Nucleus accumbens (tissue), 56 donors: ENCODE measurements around the gene DLL1.
A peak's percentile ranks its signal among the peaks of the same experiment; 100 is the strongest.

ENCODE experiments used
- DNase-seq, 56 donors: peaks; one replicate each; lab custom pipeline; 2025; lab: John Stamatoyannopoulos, UW

DLL1 gene

DNA sequence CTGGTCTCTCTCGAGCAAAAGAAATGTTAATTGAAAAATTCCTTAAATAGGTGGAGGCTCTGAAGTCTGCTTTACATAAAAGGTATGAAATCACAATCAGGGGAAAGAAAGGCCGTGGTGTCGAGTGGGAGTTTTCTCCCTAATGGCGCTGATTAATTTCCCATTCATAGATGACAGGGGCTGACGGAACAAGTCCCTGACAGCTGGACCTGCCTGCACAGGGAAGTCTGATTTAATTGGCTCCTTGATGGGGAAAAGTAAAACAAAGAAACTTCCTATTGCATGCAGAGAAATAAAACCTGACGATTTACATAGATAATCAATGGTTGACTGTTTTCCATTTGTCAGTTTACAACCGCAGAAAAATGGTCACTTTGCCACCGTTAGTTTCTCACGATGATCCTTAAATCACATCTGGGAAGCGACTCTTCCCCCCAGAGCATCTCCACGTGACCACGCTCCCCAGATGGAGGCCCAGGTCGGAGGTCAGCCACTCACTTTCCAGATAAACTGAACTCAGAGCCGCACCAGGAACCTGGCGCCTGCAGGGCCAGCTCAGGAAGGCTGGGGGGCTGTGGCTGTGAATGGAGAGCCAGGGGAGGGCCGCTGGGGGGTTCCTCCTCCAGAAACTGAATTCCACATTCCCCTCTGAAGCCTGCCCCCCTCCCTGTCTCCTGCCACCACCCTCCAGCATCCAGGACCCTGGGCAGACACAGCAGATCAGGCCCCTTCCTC lies 55.3 kb downstream of the DLL1 start:
- DNase-seq = no peak

DNA sequence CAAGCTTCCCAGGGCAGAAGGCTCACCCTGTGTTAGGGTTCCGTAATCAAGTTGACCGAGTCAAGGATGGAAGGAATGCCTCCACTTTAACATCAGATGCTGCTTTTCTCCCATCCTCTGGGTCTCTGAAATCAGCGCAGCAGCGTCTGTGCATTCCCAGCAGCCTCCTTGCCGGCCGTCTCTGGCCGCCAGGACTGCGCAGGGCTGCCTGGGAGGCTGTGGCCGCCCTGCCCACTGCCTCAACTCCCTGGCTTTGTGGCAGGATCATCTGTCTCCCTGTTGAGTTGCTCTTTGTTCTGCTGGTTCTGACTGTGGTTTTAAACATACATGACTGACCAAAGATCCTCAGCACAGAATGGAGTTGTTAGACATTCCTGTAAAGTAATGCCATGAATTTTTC lies 56.5 kb downstream of the DLL1 start:
- peak in 10 of 56 donors; percentile 13 to 51 (median 26) for DNase-seq

DNA sequence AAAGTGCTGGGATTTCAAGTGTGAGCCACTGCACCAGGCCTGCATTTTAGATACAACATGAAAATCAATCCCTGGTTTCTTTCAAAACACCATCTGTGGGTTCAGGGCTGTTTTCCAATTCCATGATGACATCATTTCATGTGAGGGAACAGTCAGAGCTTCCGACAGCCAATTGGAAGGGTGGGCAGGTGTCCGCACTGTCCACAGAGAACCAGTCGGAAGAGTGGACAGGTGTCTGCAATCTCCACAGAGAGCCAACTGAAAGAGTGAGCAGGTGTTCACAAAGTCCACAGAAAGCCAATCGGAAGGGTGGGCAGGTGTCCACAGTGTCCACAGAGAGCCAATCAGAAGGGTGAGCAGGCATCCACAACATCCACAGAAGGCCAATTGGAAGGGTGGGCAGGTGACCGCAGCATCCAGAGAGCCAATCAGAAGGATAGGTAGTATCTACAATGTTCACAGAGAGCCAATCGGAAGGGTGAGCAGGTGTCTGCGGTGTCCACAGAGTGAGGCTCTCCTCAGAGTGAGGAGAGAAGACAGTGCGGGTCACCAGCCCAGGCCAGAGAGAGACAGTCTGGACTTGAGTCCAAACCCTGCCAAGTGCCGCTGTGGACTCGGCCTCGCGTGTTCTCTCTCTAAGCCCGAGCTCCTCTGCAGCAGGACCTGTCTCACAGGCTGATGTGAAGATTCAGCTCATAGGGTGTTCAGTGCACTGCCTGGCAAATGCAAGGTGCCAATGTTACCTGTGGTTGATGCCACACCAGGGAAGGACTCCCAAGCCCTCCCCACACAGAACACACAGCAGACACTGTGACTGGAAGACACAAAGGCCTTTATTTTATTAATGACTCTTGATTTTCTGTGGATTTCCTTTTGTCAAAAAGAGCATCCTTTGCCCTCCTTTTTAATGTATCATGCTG lies 57.3 kb downstream of the DLL1 start:
- peak in 8 of 56 donors; percentile 14 to 58 (median 30) for DNase-seq
